Adrenal gland (tissue), 12 donors: ENCODE measurements around the gene LSM4. TPM values are rescaled to one million over a fixed set of nuclear protein-coding genes. Genes with fewer than 3 reads are reported as not detected.

Experiments used
- DNase-seq, 7 donors: peaks; one replicate each; pipeline ENCODE4 v3.0.0-alpha.2; 2019 to 2020
- H3K27ac ChIP-seq, 5 donors: fragments of 200-600 bp; sonication (generic) in 4 of 5; 1 replicate in 3 of 5; 2 replicates in 2 of 5; pipeline versions ENCODE4 v1.5.1 to v1.8.0; 2016 to 2020; ENCODE audit warnings: mild to moderate bottlenecking in 1 of 5
- H3K27me3 ChIP-seq: fragments of 200-600 bp; 2 replicates; pipeline ENCODE4 v1.8.0; 2021
- H3K36me3 ChIP-seq, 2 donors: fragments of 200-600 bp; replicated peaks in 1 of 2; 1 replicate in 1 of 2; 2 replicates in 1 of 2; pipeline versions ENCODE4 v1.5.1 to v1.8.0; 2018 to 2022
- H3K4me1 ChIP-seq, 2 donors: fragments of 200-600 bp; replicated peaks in 1 of 2; 1 replicate in 1 of 2; 2 replicates in 1 of 2; pipeline versions ENCODE4 v1.5.1 to v1.8.0; 2018 to 2021
- H3K4me3 ChIP-seq, 4 donors: fragments of 200-600 bp; sonication (generic) in 3 of 4; one replicate each; pipeline ENCODE4 v1.5.1; 2016 to 2018
- H3K9me3 ChIP-seq, 3 donors: fragments of 200-600 bp; sonication (generic) in 1 of 3; replicated peaks in 1 of 3; 1 replicate in 2 of 3; 2 replicates in 1 of 3; pipeline versions ENCODE4 v1.5.1 to v1.8.0; 2016 to 2021
- CTCF ChIP-seq, 6 experiments: fragments of 450-650 bp in 4 of 6; fragments of 200-600 bp in 2 of 6; sonication (generic) in 1 of 6; IDR thresholded peaks; 1 replicate in 5 of 6; 2 replicates in 1 of 6; pipeline versions ENCODE4 v1.5.1 to v1.8.0; 2016 to 2021; ENCODE audit warnings: antibody characterized with exemption in 6 of 6, mild to moderate bottlenecking in 2 of 6, moderate library complexity in 1 of 6
- POLR2A ChIP-seq, 2 donors: fragments of 450-650 bp; IDR thresholded peaks; one replicate each; pipeline ENCODE4 v1.6.1; 2017; ENCODE audit warnings: antibody characterized with exemption in 2 of 2, mild to moderate bottlenecking in 2 of 2, moderate library complexity in 1 of 2
- WGBS, 4 donors: extraction: QIAGEN DNeasy Blood & Tissue Kit in 2 of 4; methylation state at CpG; one replicate each; pipeline versions ENCODE4 v1.1.5 to v1.1.7; 2013 to 2017; 5-methylcytosine and 5-hydroxymethylcytosine counted together
- intact Hi-C, 2 donors: fragments of 100-400 bp; cut with DNase I; formaldehyde crosslinking; loops; one replicate each; pipeline versions ENCODE4 v1.14.1 to v1.15.0; 2022 to 2023
- polyA plus RNA-seq, 3 donors: library from polyadenylated mRNA; stranded (reverse); fragments of 200-250 nt in 2 of 3; fragments of 350-450 nt in 1 of 3; fragmentation: Illumina TruSeq in 1 of 3; extraction: RNeasy Lipid Tissue Mini Kit (QIAGEN cat#74804) in 1 of 3; gene quantifications; one replicate each; pipeline ENCODE4 v1.2.3, GENCODE V29; 2013 to 2014
- total RNA-seq, 9 donors: library from RNA; depleted of rRNA in 4 of 9; stranded (reverse); fragments of >200 nt in 4 of 9; fragments of 120-200 nt in 1 of 9; fragmentation: NEBNext Ultra II Directional in 1 of 9; extraction: Animal tissue kit (Norgen Biotek cat#: 25700) in 1 of 9; gene quantifications; one replicate each; pipeline versions ENCODE4 v1.1.0 to v1.2.4, GENCODE V29; 2013 to 2023
- donor health status: healthy with polysubstance abuse.
- donor health status: Bipolar disorder and iron deficiency.
- donor health status: DM: yes; HTN: yes; CAD: no.
- donor health status: DM: no; HTN: no; CAD: no.
- donor health status: DM: no; HTN: no; CAD: no.
- donor health status: DM: yes; HTN: yes; CAD: no.

Gene LSM4
- total and polyA plus RNA-seq, 12 donors, result 105 to 290 (median 161) TPM

GRCh38 chr19:18282021-18282787 is 40.7 kb downstream of the LSM4 start:
- peak in 3 of 6 experiments; percentile 29 to 46 (median 40) for TF ChIP-seq CTCF (IDR thresholded peaks at IDR 0.05)
- peak in 1 of 2 donors; percentile 68 for TF ChIP-seq POLR2A (IDR thresholded peaks at IDR 0.05)
- intact Hi-C loops, result no loop called here
- peaks cover 0 to 12% of the 10 kb centered on the region in 2 donors for H3K36me3 ChIP-seq
- 0 to 2% (median 1%) methylated on average over 8 to 27 of the region's 27 CpGs; no CpG with 5 or more reads in 1 of the 4 donors for WGBS, 4 donors
- peak overlapping the region in 1 of 4 donors; percentile 51 for H3K4me3 ChIP-seq
- H3K4me1 ChIP-seq, result peaks cover 33 to 56% of the 10 kb centered on the region in 2 donors
- H3K27ac ChIP-seq, result peak overlapping the region; percentile 65 to 100 (median 99)
- no peaks in the 10 kb centered on the region for H3K27me3 ChIP-seq
- no peaks in the 10 kb centered on the region for H3K9me3 ChIP-seq
- DNase-seq, result peak in 3 of 7 donors; percentile 70 to 83 (median 75)

- H3K27me3 ChIP-seq, result no peaks in the 10 kb centered on the region
- peak within 1 kb of the TSS; percentile 85 to 100 (median 96) for H3K4me3 ChIP-seq
- TF ChIP-seq CTCF (IDR thresholded peaks at IDR 0.05) (peak in 1 of 6 experiments; percentile 31), POLR2A (IDR thresholded peaks at IDR 0.05) (peak; percentile 97 to 100)
- peaks cover 29 to 55% of the 10 kb centered on the region in 2 donors for H3K4me1 ChIP-seq
- peak within 1 kb of the TSS; percentile 99 to 100 (median 100) for H3K27ac ChIP-seq
- H3K36me3 ChIP-seq, result peaks cover 0 to 12% of the 10 kb centered on the region in 2 donors
- no peaks in the 10 kb centered on the region for H3K9me3 ChIP-seq
- WGBS, 4 donors, result 0 to 1% methylated on average over 108 to 137 of the region's 138 CpGs; no CpG with 5 or more reads in 2 of the 4 donors
- DNase-seq, result peak; percentile 98 to 99 (median 99)
- intact Hi-C loops, result loop anchor here in 1 of 2 donors (2.0 kb wide), 1 partner anchor 45 kb away; no protein-coding TSS in a partner anchor
Observed at GRCh38 chr19:18281082-18282020, 41.5 kb downstream of the LSM4 start, which contains the start of gene JUND. JUND (minus strand) TSS chr19:18281622; CDS start chr19:18281484, 138 bp downstream.

- H3K36me3 ChIP-seq, result peaks cover 0 to 12% of the 10 kb centered on the region in 2 donors
- H3K27ac ChIP-seq, result peak overlapping the region; percentile 99 to 100 (median 100)
- H3K4me3 ChIP-seq, result peak overlapping the region; percentile 85 to 100 (median 96)
- TF ChIP-seq CTCF (IDR thresholded peaks at IDR 0.05), result peak in 1 of 6 experiments; percentile 7
- peak; percentile 90 to 93 for TF ChIP-seq POLR2A (IDR thresholded peaks at IDR 0.05)
- WGBS, 4 donors, result 0% methylated on average over 14 to 111 of the region's 111 CpGs; no CpG with 5 or more reads in 1 of the 4 donors
- intact Hi-C loops, result loop anchor here in 1 of 2 donors (2.0 kb wide), 1 partner anchor 46 kb away; no protein-coding TSS in a partner anchor
- peak; percentile 81 to 93 (median 85) for DNase-seq
- peaks cover 31 to 54% of the 10 kb centered on the region in 2 donors for H3K4me1 ChIP-seq
- H3K9me3 ChIP-seq, result no peaks in the 10 kb centered on the region
- H3K27me3 ChIP-seq, result no peaks in the 10 kb centered on the region
Observed at GRCh38 chr19:18280247-18281081, 42.4 kb downstream of the LSM4 start.
